ENCODE data around the gene BEST3.

DNA sequence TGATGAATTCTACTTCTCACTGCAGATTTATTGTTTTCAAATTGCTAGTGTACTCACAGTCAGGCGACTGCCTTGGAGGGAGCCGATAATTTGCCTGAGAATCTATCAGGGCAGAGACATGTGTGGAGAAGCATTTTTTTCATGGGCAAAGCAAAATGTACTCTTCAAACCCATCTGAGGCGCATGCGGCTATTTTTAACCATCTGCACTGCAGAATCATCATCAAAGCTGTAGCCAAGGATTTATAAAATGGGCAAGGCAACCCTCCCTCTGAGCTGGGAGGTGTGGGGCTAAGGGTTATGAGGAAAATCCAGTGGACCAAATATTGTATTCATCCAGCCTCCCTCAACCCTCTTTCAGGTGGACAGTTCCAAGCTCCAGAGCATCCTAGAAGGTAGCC lies 37.7 kb downstream of the BEST3 start:
- TF ChIP-seq TAF1 (IDR thresholded peaks at IDR 0.05; ENCODE audit: borderline replicate concordance, low read depth, low read length) = no peak
- TF ChIP-seq POLR2A (IDR thresholded peaks at IDR 0.05; ENCODE audit: low read depth, low read length) = no peak
- no peak for TF ChIP-seq POLR2AphosphoS5 (IDR thresholded peaks at IDR 0.05; ENCODE audit: low read depth, low read length)

Measured in GM12892 (cell line).